ENCODE results near the gene FREM2. TPM values are rescaled to one million over a fixed set of nuclear protein-coding genes. Genes with fewer than 3 reads are reported as not detected.

Gene FREM2
- total RNA-seq, 1 experiment from 2014 or later = 0.05 TPM

DNA sequence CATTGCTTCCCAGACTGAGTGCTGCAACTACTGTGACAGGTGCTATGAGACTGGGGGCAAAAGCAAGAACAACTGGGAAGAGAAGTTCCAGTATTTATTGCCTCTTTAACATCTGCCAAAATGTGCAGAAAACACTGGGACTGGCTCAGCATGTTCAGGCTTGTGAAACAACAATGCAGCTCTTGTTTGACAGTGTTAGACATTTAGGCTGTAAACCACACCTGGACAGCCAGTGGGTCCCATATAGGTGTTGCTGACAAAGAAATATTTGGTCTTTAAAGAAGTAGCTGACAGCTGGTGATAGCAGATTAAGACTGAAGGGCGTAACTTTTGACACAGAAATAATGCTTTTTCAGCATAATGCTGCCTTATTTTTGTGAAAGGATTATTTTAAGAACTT, 215.7 kb downstream of the FREM2 start:
- Histone ChIP-seq H3K27ac (ENCODE audit: low read depth, low read length) (no peak overlapping the region), H3K4me1 (ENCODE audit: control insufficient read depth in 1 of 2, insufficient read depth in 2 of 2, low read length in 2 of 2) (no peaks in the 10 kb centered on the region), H3K9me2 (ENCODE audit: insufficient read depth) (no peaks in the 10 kb centered on the region), H3K27me3 (ENCODE audit: insufficient read depth, low read length) (no peaks in the 10 kb centered on the region), H3K36me3 (ENCODE audit: control insufficient read depth in 1 of 2, insufficient read depth in 2 of 2, low read length in 2 of 2) (no peaks in the 10 kb centered on the region), H3K4me3 (replicated peaks in 1 of 2; ENCODE audit: low read depth in 1 of 2, low read length in 2 of 2) (no peak overlapping the region), H3K79me2 (ENCODE audit: insufficient read depth, low read length) (no peaks in the 10 kb centered on the region), H3K4me2 (ENCODE audit: low read length) (no peak overlapping the region), H3K9ac (ENCODE audit: low read length) (no peak overlapping the region), H3K9me3 (ENCODE audit: control insufficient read depth in 1 of 2, insufficient read depth in 1 of 2, low read depth in 1 of 2, low read length in 2 of 2) (no peaks in the 10 kb centered on the region), H2AFZ (ENCODE audit: low read depth, low read length, poor library complexity, severe bottlenecking) (no peak overlapping the region), H4K20me1 (ENCODE audit: insufficient read depth) (no peaks in the 10 kb centered on the region)
- no peak for DNase-seq (ENCODE audit: low read depth, low spot score)
- POLR2A ChIA-PET = no interaction called here
- CTCF ChIA-PET = no interaction called here
- intact Hi-C loops (cut with micrococcal nuclease) = no loop called here
- TF ChIP-seq, protein P1, sequence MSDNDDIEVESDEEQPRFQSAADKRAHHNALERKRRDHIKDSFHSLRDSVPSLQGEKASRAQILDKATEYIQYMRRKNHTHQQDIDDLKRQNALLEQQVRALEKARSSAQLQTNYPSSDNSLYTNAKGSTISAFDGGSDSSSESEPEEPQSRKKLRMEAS (IDR thresholded peaks at IDR 0.05) = no peak
- no peak for TF ChIP-seq EZH2phosphoT487 (IDR thresholded peaks at IDR 0.05; ENCODE audit: borderline replicate concordance)
- no peak for TF ChIP-seq CBX3 (IDR thresholded peaks at IDR 0.05; ENCODE audit: low read depth)
- no peak for TF ChIP-seq YY1 (IDR thresholded peaks at IDR 0.05; ENCODE audit: extremely low read depth, insufficient replicate concordance, low read depth, low read length)
- TF ChIP-seq, protein P2, sequence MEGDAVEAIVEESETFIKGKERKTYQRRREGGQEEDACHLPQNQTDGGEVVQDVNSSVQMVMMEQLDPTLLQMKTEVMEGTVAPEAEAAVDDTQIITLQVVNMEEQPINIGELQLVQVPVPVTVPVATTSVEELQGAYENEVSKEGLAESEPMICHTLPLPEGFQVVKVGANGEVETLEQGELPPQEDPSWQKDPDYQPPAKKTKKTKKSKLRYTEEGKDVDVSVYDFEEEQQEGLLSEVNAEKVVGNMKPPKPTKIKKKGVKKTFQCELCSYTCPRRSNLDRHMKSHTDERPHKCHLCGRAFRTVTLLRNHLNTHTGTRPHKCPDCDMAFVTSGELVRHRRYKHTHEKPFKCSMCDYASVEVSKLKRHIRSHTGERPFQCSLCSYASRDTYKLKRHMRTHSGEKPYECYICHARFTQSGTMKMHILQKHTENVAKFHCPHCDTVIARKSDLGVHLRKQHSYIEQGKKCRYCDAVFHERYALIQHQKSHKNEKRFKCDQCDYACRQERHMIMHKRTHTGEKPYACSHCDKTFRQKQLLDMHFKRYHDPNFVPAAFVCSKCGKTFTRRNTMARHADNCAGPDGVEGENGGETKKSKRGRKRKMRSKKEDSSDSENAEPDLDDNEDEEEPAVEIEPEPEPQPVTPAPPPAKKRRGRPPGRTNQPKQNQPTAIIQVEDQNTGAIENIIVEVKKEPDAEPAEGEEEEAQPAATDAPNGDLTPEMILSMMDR (IDR thresholded peaks at IDR 0.05 in 2 of 3, conservative IDR thresholded peaks at IDR 0.05 in 1 of 3; ENCODE audit: borderline replicate concordance in 1 of 3, insufficient read depth in 1 of 3, low read depth in 2 of 3, low read length in 2 of 3) = no peak
- RAD21 ChIA-PET (ENCODE audit: low non-redundant PET in 1 of 2, low total read pairs in 2 of 2, uncharacterized antibody in 2 of 2, unreplicated experiment in 2 of 2) = no interaction called here
- no TSS peak for BruUV-seq (replicated peaks)
- no peak for ATAC-seq

DNA sequence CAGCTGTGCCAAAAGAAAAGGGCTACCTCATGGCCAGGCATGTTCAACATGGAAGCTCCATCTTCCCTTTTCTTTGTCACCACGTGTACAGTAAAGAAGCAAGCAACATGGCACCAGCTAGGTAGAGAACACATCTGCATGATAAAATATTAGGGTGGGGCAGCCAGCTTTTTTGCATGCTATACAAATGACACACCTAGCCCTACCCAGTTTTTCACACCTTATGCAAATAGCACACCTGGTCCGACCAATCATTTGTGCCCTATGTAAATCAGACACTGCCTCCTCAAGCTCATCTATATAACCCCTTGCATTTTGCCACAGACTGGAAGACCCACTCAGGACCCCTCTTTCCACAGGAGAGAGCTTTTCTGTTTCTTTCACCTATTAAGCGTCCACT, 218.2 kb downstream of the FREM2 start:
- no peak for ATAC-seq
- ChIA-PET POLR2A (no interaction called here), RAD21 (ENCODE audit: low non-redundant PET in 1 of 2, low total read pairs in 2 of 2, uncharacterized antibody in 2 of 2, unreplicated experiment in 2 of 2) (no interaction called here), CTCF (no interaction called here)
- Histone ChIP-seq H2AFZ (ENCODE audit: low read depth, low read length, poor library complexity, severe bottlenecking) (no peak overlapping the region), H3K36me3 (ENCODE audit: control insufficient read depth in 1 of 2, insufficient read depth in 2 of 2, low read length in 2 of 2) (no peaks in the 10 kb centered on the region), H3K9ac (ENCODE audit: low read length) (no peak overlapping the region), H3K9me3 (ENCODE audit: control insufficient read depth in 1 of 2, insufficient read depth in 1 of 2, low read depth in 1 of 2, low read length in 2 of 2) (no peaks in the 10 kb centered on the region), H3K27me3 (ENCODE audit: insufficient read depth, low read length) (no peaks in the 10 kb centered on the region), H4K20me1 (ENCODE audit: insufficient read depth) (no peaks in the 10 kb centered on the region), H3K9me2 (ENCODE audit: insufficient read depth) (no peaks in the 10 kb centered on the region), H3K79me2 (ENCODE audit: insufficient read depth, low read length) (no peaks in the 10 kb centered on the region), H3K27ac (ENCODE audit: low read depth, low read length) (no peak overlapping the region), H3K4me1 (ENCODE audit: control insufficient read depth in 1 of 2, insufficient read depth in 2 of 2, low read length in 2 of 2) (no peaks in the 10 kb centered on the region), H3K4me2 (ENCODE audit: low read length) (no peak overlapping the region), H3K4me3 (replicated peaks in 1 of 2; ENCODE audit: low read depth in 1 of 2, low read length in 2 of 2) (no peak overlapping the region)
- intact Hi-C loops (cut with micrococcal nuclease) = no loop called here
- TF ChIP-seq, protein P3, sequence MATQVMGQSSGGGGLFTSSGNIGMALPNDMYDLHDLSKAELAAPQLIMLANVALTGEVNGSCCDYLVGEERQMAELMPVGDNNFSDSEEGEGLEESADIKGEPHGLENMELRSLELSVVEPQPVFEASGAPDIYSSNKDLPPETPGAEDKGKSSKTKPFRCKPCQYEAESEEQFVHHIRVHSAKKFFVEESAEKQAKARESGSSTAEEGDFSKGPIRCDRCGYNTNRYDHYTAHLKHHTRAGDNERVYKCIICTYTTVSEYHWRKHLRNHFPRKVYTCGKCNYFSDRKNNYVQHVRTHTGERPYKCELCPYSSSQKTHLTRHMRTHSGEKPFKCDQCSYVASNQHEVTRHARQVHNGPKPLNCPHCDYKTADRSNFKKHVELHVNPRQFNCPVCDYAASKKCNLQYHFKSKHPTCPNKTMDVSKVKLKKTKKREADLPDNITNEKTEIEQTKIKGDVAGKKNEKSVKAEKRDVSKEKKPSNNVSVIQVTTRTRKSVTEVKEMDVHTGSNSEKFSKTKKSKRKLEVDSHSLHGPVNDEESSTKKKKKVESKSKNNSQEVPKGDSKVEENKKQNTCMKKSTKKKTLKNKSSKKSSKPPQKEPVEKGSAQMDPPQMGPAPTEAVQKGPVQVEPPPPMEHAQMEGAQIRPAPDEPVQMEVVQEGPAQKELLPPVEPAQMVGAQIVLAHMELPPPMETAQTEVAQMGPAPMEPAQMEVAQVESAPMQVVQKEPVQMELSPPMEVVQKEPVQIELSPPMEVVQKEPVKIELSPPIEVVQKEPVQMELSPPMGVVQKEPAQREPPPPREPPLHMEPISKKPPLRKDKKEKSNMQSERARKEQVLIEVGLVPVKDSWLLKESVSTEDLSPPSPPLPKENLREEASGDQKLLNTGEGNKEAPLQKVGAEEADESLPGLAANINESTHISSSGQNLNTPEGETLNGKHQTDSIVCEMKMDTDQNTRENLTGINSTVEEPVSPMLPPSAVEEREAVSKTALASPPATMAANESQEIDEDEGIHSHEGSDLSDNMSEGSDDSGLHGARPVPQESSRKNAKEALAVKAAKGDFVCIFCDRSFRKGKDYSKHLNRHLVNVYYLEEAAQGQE (IDR thresholded peaks at IDR 0.05; ENCODE audit: low read depth) = no peak
- no TSS peak for BruUV-seq (replicated peaks)
- DNase-seq (ENCODE audit: low read depth, low spot score) = no peak

All from HCT116 (cell line).